ENCODE results near the gene MAD1L1. TPM values are rescaled to one million over a fixed set of nuclear protein-coding genes. Genes with fewer than 3 reads are reported as not detected.

Gene MAD1L1
- total RNA-seq, 1 experiment from 2014 or later = 38.5 TPM

DNA sequence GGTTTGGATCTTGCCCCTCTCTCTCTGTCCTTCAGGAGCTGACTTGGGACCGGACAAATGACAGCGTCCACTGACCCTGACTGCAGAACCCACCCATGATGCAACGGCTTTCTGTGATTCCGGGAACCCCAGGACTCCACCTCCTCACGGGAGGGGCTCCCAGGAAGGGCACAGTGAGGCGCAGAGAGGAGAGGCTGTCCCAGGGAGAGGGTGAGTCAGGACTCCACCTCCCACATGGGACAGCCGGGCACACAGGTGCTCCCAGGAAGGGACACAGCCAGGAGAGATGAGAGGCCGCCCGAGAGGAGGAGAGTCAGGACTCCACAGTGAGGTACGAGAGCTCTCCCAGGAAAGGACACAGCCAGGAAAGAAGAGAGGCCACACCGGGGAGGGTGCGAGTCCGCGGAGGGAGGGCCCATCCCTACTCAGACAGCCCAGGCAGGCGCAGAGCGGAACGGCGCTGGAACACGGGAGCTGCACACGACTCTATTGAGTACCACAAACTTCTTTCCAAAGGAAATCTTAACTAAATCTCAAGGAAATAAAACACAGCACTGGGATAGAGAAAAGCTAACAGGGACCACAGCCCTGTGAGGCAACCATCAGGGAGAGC lies 162.5 kb downstream of the MAD1L1 start:
- BruUV-seq (replicated peaks) = no TSS peak
- H3K27ac ChIP-seq (ENCODE audit: low read depth, low read length) = no peak overlapping the region
- TF ChIP-seq, protein P1, sequence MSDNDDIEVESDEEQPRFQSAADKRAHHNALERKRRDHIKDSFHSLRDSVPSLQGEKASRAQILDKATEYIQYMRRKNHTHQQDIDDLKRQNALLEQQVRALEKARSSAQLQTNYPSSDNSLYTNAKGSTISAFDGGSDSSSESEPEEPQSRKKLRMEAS (IDR thresholded peaks at IDR 0.05) = no peak
- no peak for TF ChIP-seq ELF1 (IDR thresholded peaks at IDR 0.05; ENCODE audit: borderline replicate concordance, low read depth)
- TF ChIP-seq, protein P2, sequence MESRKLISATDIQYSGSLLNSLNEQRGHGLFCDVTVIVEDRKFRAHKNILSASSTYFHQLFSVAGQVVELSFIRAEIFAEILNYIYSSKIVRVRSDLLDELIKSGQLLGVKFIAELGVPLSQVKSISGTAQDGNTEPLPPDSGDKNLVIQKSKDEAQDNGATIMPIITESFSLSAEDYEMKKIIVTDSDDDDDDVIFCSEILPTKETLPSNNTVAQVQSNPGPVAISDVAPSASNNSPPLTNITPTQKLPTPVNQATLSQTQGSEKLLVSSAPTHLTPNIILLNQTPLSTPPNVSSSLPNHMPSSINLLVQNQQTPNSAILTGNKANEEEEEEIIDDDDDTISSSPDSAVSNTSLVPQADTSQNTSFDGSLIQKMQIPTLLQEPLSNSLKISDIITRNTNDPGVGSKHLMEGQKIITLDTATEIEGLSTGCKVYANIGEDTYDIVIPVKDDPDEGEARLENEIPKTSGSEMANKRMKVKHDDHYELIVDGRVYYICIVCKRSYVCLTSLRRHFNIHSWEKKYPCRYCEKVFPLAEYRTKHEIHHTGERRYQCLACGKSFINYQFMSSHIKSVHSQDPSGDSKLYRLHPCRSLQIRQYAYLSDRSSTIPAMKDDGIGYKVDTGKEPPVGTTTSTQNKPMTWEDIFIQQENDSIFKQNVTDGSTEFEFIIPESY (IDR thresholded peaks at IDR 0.05; ENCODE audit: extremely low read depth, insufficient replicate concordance, low read length) = no peak
- ChIA-PET CTCF (no interaction called here), POLR2A (no interaction called here), RAD21 (ENCODE audit: low non-redundant PET in 1 of 2, low total read pairs in 2 of 2, uncharacterized antibody in 2 of 2, unreplicated experiment in 2 of 2) (no interaction called here)
- no peak overlapping the region for H3K4me2 ChIP-seq (ENCODE audit: low read length)
- intact Hi-C loops (cut with micrococcal nuclease) = loop anchor here (10.0 kb wide), 1 partner anchor 45 kb away; no protein-coding TSS in a partner anchor
- H3K9me2 ChIP-seq (ENCODE audit: insufficient read depth) = no peaks in the 10 kb centered on the region
- no peaks in the 10 kb centered on the region; a peak in 1 of 4 replicates for H3K36me3 ChIP-seq (ENCODE audit: control insufficient read depth in 1 of 2, insufficient read depth in 2 of 2, low read length in 2 of 2)
- no peaks in the 10 kb centered on the region for H3K9me3 ChIP-seq (ENCODE audit: control insufficient read depth in 1 of 2, insufficient read depth in 1 of 2, low read depth in 1 of 2, low read length in 2 of 2)
- H4K20me1 ChIP-seq (ENCODE audit: insufficient read depth) = no peaks in the 10 kb centered on the region
- no peaks in the 10 kb centered on the region for H3K27me3 ChIP-seq (ENCODE audit: insufficient read depth, low read length)
- H3K79me2 ChIP-seq (ENCODE audit: insufficient read depth, low read length) = no peaks in the 10 kb centered on the region
- no peak overlapping the region for H3K4me3 ChIP-seq (replicated peaks in 1 of 2; ENCODE audit: low read depth in 1 of 2, low read length in 2 of 2)
- DNase-seq (ENCODE audit: low read depth, low spot score) = no peak
- H3K9ac ChIP-seq (ENCODE audit: low read length) = no peak overlapping the region
- ATAC-seq = 0 out of 2 replicates have a peak, but pooled peaks have one; percentile 45
- no peak overlapping the region for H2AFZ ChIP-seq (ENCODE audit: low read depth, low read length, poor library complexity, severe bottlenecking)
- no peaks in the 10 kb centered on the region for H3K4me1 ChIP-seq (ENCODE audit: control insufficient read depth in 1 of 2, insufficient read depth in 2 of 2, low read length in 2 of 2)

- CTCF ChIA-PET = no interaction called here
- Histone ChIP-seq H3K79me2 (ENCODE audit: insufficient read depth, low read length) (no peaks in the 10 kb centered on the region), H4K20me1 (ENCODE audit: insufficient read depth) (no peaks in the 10 kb centered on the region), H2AFZ (ENCODE audit: low read depth, low read length, poor library complexity, severe bottlenecking) (no peak overlapping the region), H3K9ac (ENCODE audit: low read length) (no peak overlapping the region), H3K9me2 (ENCODE audit: insufficient read depth) (no peaks in the 10 kb centered on the region), H3K27ac (ENCODE audit: low read depth, low read length) (no peak overlapping the region), H3K4me3 (replicated peaks in 1 of 2; ENCODE audit: low read depth in 1 of 2, low read length in 2 of 2) (no peak overlapping the region), H3K9me3 (ENCODE audit: control insufficient read depth in 1 of 2, insufficient read depth in 1 of 2, low read depth in 1 of 2, low read length in 2 of 2) (no peaks in the 10 kb centered on the region), H3K4me2 (ENCODE audit: low read length) (no peak overlapping the region), H3K4me1 (ENCODE audit: control insufficient read depth in 1 of 2, insufficient read depth in 2 of 2, low read length in 2 of 2) (peaks cover 0 to under 1% of the 10 kb centered on the region in 2 experiments; a peak in 1 of 4 replicates), H3K36me3 (ENCODE audit: control insufficient read depth in 1 of 2, insufficient read depth in 2 of 2, low read length in 2 of 2) (no peaks in the 10 kb centered on the region; a peak in 1 of 4 replicates), H3K27me3 (ENCODE audit: insufficient read depth, low read length) (no peaks in the 10 kb centered on the region)
- no TSS peak for BruUV-seq (replicated peaks)
- no peak for TF ChIP-seq SRF (IDR thresholded peaks at IDR 0.05; ENCODE audit: low read depth)
- no peak for TF ChIP-seq EGR1 (IDR thresholded peaks at IDR 0.05; ENCODE audit: low read depth)
- TF ChIP-seq ZFX (IDR thresholded peaks at IDR 0.05) = no peak
- no peak for TF ChIP-seq SP1 (IDR thresholded peaks at IDR 0.05; ENCODE audit: low read depth)
- TF ChIP-seq POLR2AphosphoS5 (IDR thresholded peaks at IDR 0.05; ENCODE audit: low read depth, low read length) = no peak
- no peak for TF ChIP-seq CEBPB (IDR thresholded peaks at IDR 0.05; ENCODE audit: low read depth)
- TF ChIP-seq, protein P3, sequence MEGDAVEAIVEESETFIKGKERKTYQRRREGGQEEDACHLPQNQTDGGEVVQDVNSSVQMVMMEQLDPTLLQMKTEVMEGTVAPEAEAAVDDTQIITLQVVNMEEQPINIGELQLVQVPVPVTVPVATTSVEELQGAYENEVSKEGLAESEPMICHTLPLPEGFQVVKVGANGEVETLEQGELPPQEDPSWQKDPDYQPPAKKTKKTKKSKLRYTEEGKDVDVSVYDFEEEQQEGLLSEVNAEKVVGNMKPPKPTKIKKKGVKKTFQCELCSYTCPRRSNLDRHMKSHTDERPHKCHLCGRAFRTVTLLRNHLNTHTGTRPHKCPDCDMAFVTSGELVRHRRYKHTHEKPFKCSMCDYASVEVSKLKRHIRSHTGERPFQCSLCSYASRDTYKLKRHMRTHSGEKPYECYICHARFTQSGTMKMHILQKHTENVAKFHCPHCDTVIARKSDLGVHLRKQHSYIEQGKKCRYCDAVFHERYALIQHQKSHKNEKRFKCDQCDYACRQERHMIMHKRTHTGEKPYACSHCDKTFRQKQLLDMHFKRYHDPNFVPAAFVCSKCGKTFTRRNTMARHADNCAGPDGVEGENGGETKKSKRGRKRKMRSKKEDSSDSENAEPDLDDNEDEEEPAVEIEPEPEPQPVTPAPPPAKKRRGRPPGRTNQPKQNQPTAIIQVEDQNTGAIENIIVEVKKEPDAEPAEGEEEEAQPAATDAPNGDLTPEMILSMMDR (IDR thresholded peaks at IDR 0.05 in 2 of 3, conservative IDR thresholded peaks at IDR 0.05 in 1 of 3; ENCODE audit: borderline replicate concordance in 1 of 3, insufficient read depth in 1 of 3, low read depth in 2 of 3, low read length in 2 of 3) = no peak
- TF ChIP-seq, protein P2 (IDR thresholded peaks at IDR 0.05; ENCODE audit: extremely low read depth, insufficient replicate concordance, low read length) = no peak
- no peak for TF ChIP-seq SIN3A (IDR thresholded peaks at IDR 0.05; ENCODE audit: low read depth)
- no peak for TF ChIP-seq EZH2 (IDR thresholded peaks at IDR 0.05)
- TF ChIP-seq POLR2A (IDR thresholded peaks at IDR 0.05; ENCODE audit: borderline replicate concordance, extremely low read depth, insufficient read depth, insufficient read length) = no peak
- TF ChIP-seq ELF1 (IDR thresholded peaks at IDR 0.05; ENCODE audit: borderline replicate concordance, low read depth) = no peak
- TF ChIP-seq RAD21 (IDR thresholded peaks at IDR 0.05; ENCODE audit: low read depth) = no peak
- intact Hi-C loops (cut with micrococcal nuclease) = no loop called here
- DNase-seq (ENCODE audit: low read depth, low spot score) (no peak), ATAC-seq (no peak)
- POLR2A ChIA-PET = no interaction called here
- RAD21 ChIA-PET (ENCODE audit: low non-redundant PET in 1 of 2, low total read pairs in 2 of 2, uncharacterized antibody in 2 of 2, unreplicated experiment in 2 of 2) = interaction anchor here in 1 of 2 experiments (0.6 kb wide), 1 partner anchor 106 kb away, joined by 3 read pairs; no protein-coding TSS in a partner anchor
Measured at GRCh38 chr7:2069472-2069860, 163.3 kb downstream of the MAD1L1 start.
